SU-DHL-6 (cell line): ENCODE data around the gene TTI1.

ENCODE experiments used
- H2AFZ ChIP-seq: fragments of 200-600 bp; sonication (generic); 2 replicates; pipeline ENCODE4 v1.6.1; 2014; ENCODE audit warnings: low read depth, mild to moderate bottlenecking, moderate library complexity, mixed read lengths, antibody characterized with exemption, low read length; ENCODE audit not compliant: severe bottlenecking
- H3F3A ChIP-seq: fragments of 200-600 bp; shearing (Covaris generic); 2 replicates; pipeline ENCODE4 v1.6.0; 2016; ENCODE audit warnings: antibody characterized with exemption, mild to moderate bottlenecking; ENCODE audit not compliant: insufficient read depth
- H3K27ac ChIP-seq: fragments of 200-600 bp; sonication (generic); 2 replicates; pipeline ENCODE4 v1.5.1; 2016; ENCODE audit warnings: low read depth, mild to moderate bottlenecking, low read length, moderate library complexity, mixed read lengths
- H3K27me3 ChIP-seq: fragments of 200-600 bp; sonication (generic), shearing (Covaris generic); 2 replicates; pipeline ENCODE4 v1.6.0; 2014; ENCODE audit warnings: mild to moderate bottlenecking, low read length
- H3K36me3 ChIP-seq: fragments of 200-600 bp; sonication (generic); 2 replicates; pipeline ENCODE4 v1.6.1; 2014; ENCODE audit warnings: mild to moderate bottlenecking, low read length, mixed read lengths
- H3K4me2 ChIP-seq: fragments of 300-600, 200-600 bp; shearing (Covaris generic), sonication (generic); 2 replicates; pipeline ENCODE4 v1.6.0; 2014; ENCODE audit warnings: low read length, low read depth, mild to moderate bottlenecking; ENCODE audit not compliant: poor library complexity, severe bottlenecking
- H3K4me3 ChIP-seq: fragments of 200-600 bp; sonication (generic); 2 replicates; pipeline ENCODE4 v1.5.1; 2014; ENCODE audit warnings: antibody characterized with exemption, low read length, mild to moderate bottlenecking, mixed read lengths; ENCODE audit not compliant: insufficient read depth, poor library complexity, severe bottlenecking
- H3K79me2 ChIP-seq: fragments of 200-600 bp; sonication (generic); 2 replicates; pipeline ENCODE4 v1.6.1; 2014; ENCODE audit warnings: mild to moderate bottlenecking, low read length, moderate library complexity; ENCODE audit not compliant: insufficient read depth
- H3K9ac ChIP-seq: fragments of 200-600 bp; sonication (generic); 2 replicates; pipeline ENCODE4 v1.7.0; 2014; ENCODE audit warnings: mild to moderate bottlenecking, low read length
- H3K9me2 ChIP-seq: fragments of 200-600 bp; sonication (generic); replicated peaks from 2 replicates; pipeline ENCODE4 v1.6.1; 2014; ENCODE audit warnings: low read length; ENCODE audit not compliant: insufficient read depth
- H3K9me3 ChIP-seq: fragments of 200-600 bp; sonication (generic); 2 replicates; pipeline ENCODE4 v1.6.1; 2014; ENCODE audit warnings: low read length, mixed read lengths; ENCODE audit not compliant: insufficient read depth
- H4K20me1 ChIP-seq: fragments of 200-600 bp; sonication (generic); 2 replicates; pipeline ENCODE4 v1.6.1; 2014; ENCODE audit warnings: low read depth, mild to moderate bottlenecking, antibody characterized with exemption, low read length, moderate library complexity, mixed read lengths
- EZH2phosphoT487 ChIP-seq: fragments of 200-600 bp; sonication (generic), shearing (Covaris generic); conservative IDR thresholded peaks from 2 replicates; pipeline ENCODE4 v1.6.1; 2018; ENCODE audit warnings: mild to moderate bottlenecking, antibody characterized with exemption, low read length, moderate library complexity, mixed read lengths
- TF ChIP-seq, protein P1 (sequence below): fragments of 200-600 bp; sonication (generic); IDR thresholded peaks from one replicate; pipeline ENCODE4 v1.5.1; 2017; ENCODE audit warnings: antibody characterized with exemption, mild to moderate bottlenecking, low read length, moderate library complexity; ENCODE audit not compliant: insufficient read depth, poor library complexity, severe bottlenecking

Gene TTI1

DNA sequence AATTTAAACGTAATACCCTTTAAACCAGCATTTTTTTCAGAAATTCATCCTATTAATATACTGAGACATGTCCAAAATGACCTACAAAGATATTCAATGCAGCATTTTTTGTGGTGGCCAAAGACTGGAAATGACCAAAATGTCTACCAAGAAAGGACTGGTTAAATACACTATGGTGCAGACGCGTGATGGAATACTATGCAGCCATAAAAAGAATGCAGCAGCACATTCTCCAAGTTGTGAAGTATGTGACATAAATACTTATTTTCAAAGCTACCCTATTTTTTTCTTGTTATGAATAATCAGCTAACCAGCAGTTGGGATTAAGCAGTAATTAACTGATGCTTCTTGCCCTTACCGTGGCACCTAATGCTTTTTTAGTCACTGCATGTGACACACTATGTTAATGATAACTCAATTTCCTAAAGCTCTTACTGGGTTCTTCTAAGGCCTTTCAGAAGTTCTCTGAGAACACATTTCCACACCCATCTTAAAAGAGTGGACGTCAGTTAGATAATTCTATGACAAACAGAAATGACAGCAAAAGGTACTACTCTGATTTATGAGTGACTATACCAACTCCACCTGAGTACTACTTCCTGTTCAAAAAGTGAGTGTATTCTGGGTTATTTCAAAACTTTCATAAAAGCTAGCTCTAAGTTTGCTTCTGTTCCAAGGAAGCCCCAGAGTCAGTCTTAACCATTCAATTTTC, 24.9 kb downstream of the TTI1 start:
- Histone ChIP-seq H3K4me3 (no peak overlapping the region), H2AFZ (no peak overlapping the region), H4K20me1 (peaks cover 5% of the 10 kb centered on the region; the same call in 1 of the 2 replicates), H3K36me3 (peaks cover 10% of the 10 kb centered on the region), H3K9me2 (no peaks in the 10 kb centered on the region), H3K27me3 (no peaks in the 10 kb centered on the region), H3K27ac (no peak overlapping the region), H3K79me2 (peaks cover 30% of the 10 kb centered on the region), H3K4me2 (no peak overlapping the region), H3K9ac (no peak overlapping the region), H3F3A (no peaks in the 10 kb centered on the region), H3K9me3 (no peaks in the 10 kb centered on the region)
- TF ChIP-seq, protein P1, sequence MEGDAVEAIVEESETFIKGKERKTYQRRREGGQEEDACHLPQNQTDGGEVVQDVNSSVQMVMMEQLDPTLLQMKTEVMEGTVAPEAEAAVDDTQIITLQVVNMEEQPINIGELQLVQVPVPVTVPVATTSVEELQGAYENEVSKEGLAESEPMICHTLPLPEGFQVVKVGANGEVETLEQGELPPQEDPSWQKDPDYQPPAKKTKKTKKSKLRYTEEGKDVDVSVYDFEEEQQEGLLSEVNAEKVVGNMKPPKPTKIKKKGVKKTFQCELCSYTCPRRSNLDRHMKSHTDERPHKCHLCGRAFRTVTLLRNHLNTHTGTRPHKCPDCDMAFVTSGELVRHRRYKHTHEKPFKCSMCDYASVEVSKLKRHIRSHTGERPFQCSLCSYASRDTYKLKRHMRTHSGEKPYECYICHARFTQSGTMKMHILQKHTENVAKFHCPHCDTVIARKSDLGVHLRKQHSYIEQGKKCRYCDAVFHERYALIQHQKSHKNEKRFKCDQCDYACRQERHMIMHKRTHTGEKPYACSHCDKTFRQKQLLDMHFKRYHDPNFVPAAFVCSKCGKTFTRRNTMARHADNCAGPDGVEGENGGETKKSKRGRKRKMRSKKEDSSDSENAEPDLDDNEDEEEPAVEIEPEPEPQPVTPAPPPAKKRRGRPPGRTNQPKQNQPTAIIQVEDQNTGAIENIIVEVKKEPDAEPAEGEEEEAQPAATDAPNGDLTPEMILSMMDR: no peak
- TF ChIP-seq EZH2phosphoT487: no peak

- Histone ChIP-seq H3K4me2 (no peak overlapping the region), H3K36me3 (peaks cover 10% of the 10 kb centered on the region), H3K9me2 (no peaks in the 10 kb centered on the region), H2AFZ (no peak overlapping the region), H3K27ac (no peak overlapping the region), H3K4me3 (no peak overlapping the region), H3K27me3 (no peaks in the 10 kb centered on the region), H3K9me3 (no peaks in the 10 kb centered on the region), H4K20me1 (peaks cover 5% of the 10 kb centered on the region; the same call in 1 of the 2 replicates), H3K79me2 (peaks cover 30% of the 10 kb centered on the region), H3F3A (no peaks in the 10 kb centered on the region), H3K9ac (no peak overlapping the region)
- TF ChIP-seq, protein P1: no peak
- TF ChIP-seq EZH2phosphoT487: no peak
Observed at GRCh38 chr20:38007526-38007925, 25.7 kb downstream of the TTI1 start.

DNA sequence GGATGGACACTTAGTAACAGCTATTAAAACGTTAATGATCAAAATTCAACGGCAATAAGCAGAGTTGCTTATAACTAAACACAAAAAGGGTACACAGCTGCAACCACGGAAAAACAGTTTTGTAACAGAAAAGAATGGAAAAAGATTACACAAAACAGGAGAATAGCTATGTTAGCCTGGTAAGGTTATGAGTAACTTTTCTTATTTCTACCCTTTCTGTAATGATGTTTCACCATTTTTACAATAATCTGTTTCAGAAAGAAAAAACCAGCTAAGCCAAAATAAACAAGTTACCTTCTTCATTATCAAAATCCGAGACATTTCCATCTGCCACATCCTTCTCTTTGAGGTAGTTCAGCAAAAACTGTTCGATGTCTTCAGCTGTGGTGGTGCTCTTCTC, 27.4 kb downstream of the TTI1 start:
- Histone ChIP-seq H2AFZ (no peak overlapping the region), H4K20me1 (peaks cover 5% of the 10 kb centered on the region; the same call in 1 of the 2 replicates), H3K27ac (no peak overlapping the region), H3K4me3 (no peak overlapping the region), H3F3A (no peaks in the 10 kb centered on the region), H3K4me2 (no peak overlapping the region), H3K36me3 (peaks cover 10% of the 10 kb centered on the region; the same call in 1 of the 2 replicates), H3K9me3 (no peaks in the 10 kb centered on the region), H3K9ac (no peak overlapping the region), H3K9me2 (no peaks in the 10 kb centered on the region), H3K27me3 (no peaks in the 10 kb centered on the region), H3K79me2 (peaks cover 29% of the 10 kb centered on the region)
- no peak for TF ChIP-seq EZH2phosphoT487
- TF ChIP-seq, protein P1: no peak
